Measurements from ENCODE around the gene DDX28. TPM values are rescaled to one million over a fixed set of nuclear protein-coding genes. Genes with fewer than 3 reads are reported as not detected.

Gene DDX28
- polyA plus RNA-seq, 2 of the 4 experiments (the other 2 are of a cell fraction): 14.0 to 14.9 TPM

GRCh38 chr16:67989322-67990017 is 33.6 kb downstream of the DDX28 start:
- WGBS (ENCODE audit: missing lambda C conversion rate): 62% methylated on average over 7 of the region's 8 CpGs
- ChIA-PET POLR2A (interaction anchor here (0.6 kb wide), 1 partner anchor 95 kb away, joined by 9 read pairs; no protein-coding TSS in a partner anchor), CTCF (interaction anchor here (0.6 to 5.5 kb wide), 6 partner anchors 9 to 241 kb away, joined by 3 to 20 read pairs (median 4); no protein-coding TSS in a partner anchor)
- Histone ChIP-seq H3K4me2 (no peak overlapping the region), H3K4me1 (peaks cover 12% of the 10 kb centered on the region), H3K9me3 (no peaks in the 10 kb centered on the region), H3K27ac (no peak overlapping the region), H3K4me3 (no peak overlapping the region)
- FAIRE-seq: no peak
- no peak for TF ChIP-seq FOSL2 (IDR thresholded peaks at IDR 0.05)
- TF ChIP-seq FOSL2 (CRISPR knock-in tag; IDR thresholded peaks at IDR 0.05): no peak
- TF ChIP-seq ESRRA (IDR thresholded peaks at IDR 0.05; ENCODE audit: borderline replicate concordance, low read length): no peak
- TF ChIP-seq MAFK (IDR thresholded peaks at IDR 0.05; ENCODE audit: partially characterized antibody): no peak
- TF ChIP-seq HMGXB4 (CRISPR knock-in tag; IDR thresholded peaks at IDR 0.05; ENCODE audit: borderline replicate concordance): no peak
- TF ChIP-seq RARB (CRISPR knock-in tag; IDR thresholded peaks at IDR 0.05): no peak
- no peak for TF ChIP-seq PBX3 (IDR thresholded peaks at IDR 0.05)
- ATAC-seq: no peak
- DNase-seq (ENCODE audit: low read depth in 1 of 2, low spot score in 1 of 2): no peak

- Histone ChIP-seq H3K4me1 (peaks cover 10% of the 10 kb centered on the region), H3K4me3 (no peak overlapping the region), H3K9me3 (no peaks in the 10 kb centered on the region), H3K4me2 (no peak overlapping the region), H3K27ac (no peak overlapping the region)
- DNase-seq (ENCODE audit: low read depth in 1 of 2, low spot score in 1 of 2): no peak
- no peak for ATAC-seq
- no peak for FAIRE-seq
- POLR2A ChIA-PET: no interaction called here
- no peak for TF ChIP-seq MAX (IDR thresholded peaks at IDR 0.05)
- TF ChIP-seq NFE2L2 (conservative IDR thresholded peaks at IDR 0.05; ENCODE audit: low read length): no peak
- TF ChIP-seq RNF2 (IDR thresholded peaks at IDR 0.05; ENCODE audit: borderline replicate concordance, low read depth): no peak
- no peak for TF ChIP-seq POLR2AphosphoS2 (conservative IDR thresholded peaks at IDR 0.05; ENCODE audit: low read length)
- TF ChIP-seq SREBF2 (IDR thresholded peaks at IDR 0.05): no peak
- no peak for TF ChIP-seq NPAS2 (CRISPR knock-in tag; IDR thresholded peaks at IDR 0.05; ENCODE audit: borderline replicate concordance)
- no peak for TF ChIP-seq EP300 (IDR thresholded peaks at IDR 0.05)
- WGBS (ENCODE audit: missing lambda C conversion rate): 69% methylated on average over 3 of the region's 3 CpGs
- CTCF ChIA-PET: interaction anchor here (0.6 to 5.5 kb wide), 5 partner anchors 10 to 242 kb away, joined by 3 to 20 read pairs (median 4); no protein-coding TSS in a partner anchor
Observed at GRCh38 chr16:67988675-67989074, 34.4 kb downstream of the DDX28 start.

GRCh38 chr16:67987460-67988160 is 35.4 kb downstream of the DDX28 start:
- Histone ChIP-seq H3K9me3 (no peaks in the 10 kb centered on the region), H3K4me2 (no peak overlapping the region), H3K27ac (no peak overlapping the region), H3K4me1 (peaks cover 7% of the 10 kb centered on the region; the same call in 2 of the 3 replicates), H3K4me3 (no peak overlapping the region)
- ATAC-seq: no peak
- no peak for FAIRE-seq
- DNase-seq (ENCODE audit: low read depth in 1 of 2, low spot score in 1 of 2): no peak
- POLR2A ChIA-PET: no interaction called here
- WGBS (ENCODE audit: missing lambda C conversion rate): 85% methylated on average over 11 of the region's 11 CpGs
- CTCF ChIA-PET: interaction anchor here (1.2 to 5.5 kb wide), 2 partner anchors 53 to 243 kb away, joined by 3 to 20 read pairs; no protein-coding TSS in a partner anchor
- TF ChIP-seq SREBF2 (IDR thresholded peaks at IDR 0.05) (no peak), REST (IDR thresholded peaks at IDR 0.05) (no peak), ESRRA (IDR thresholded peaks at IDR 0.05; ENCODE audit: borderline replicate concordance, low read length) (no peak), ZC3H11A (IDR thresholded peaks at IDR 0.05) (no peak), ELK1 (IDR thresholded peaks at IDR 0.05; ENCODE audit: low read depth, low read length) (no peak), BHLHE40 (IDR thresholded peaks at IDR 0.05; ENCODE audit: low read depth, low read length) (no peak), HOXB5 (CRISPR knock-in tag; IDR thresholded peaks at IDR 0.05) (no peak), E2F6 (IDR thresholded peaks at IDR 0.05; ENCODE audit: borderline replicate concordance, low read depth) (no peak), CHD4 (IDR thresholded peaks at IDR 0.05; ENCODE audit: borderline replicate concordance) (no peak), CBX8 (IDR thresholded peaks at IDR 0.05) (no peak), EP300 (IDR thresholded peaks at IDR 0.05) (no peak), KDM5A (IDR thresholded peaks at IDR 0.05) (no peak), HOXA7 (CRISPR knock-in tag; IDR thresholded peaks at IDR 0.05) (no peak)
